HG03103 (cell line): ENCODE measurements around the gene GOLGA2.
"Not testable (repeated sequence)": the region's sequence is repeated elsewhere in the genome, so short reads cannot be mapped to it uniquely, and the experiment has no call there.

ENCODE experiments used
- ATAC-seq: cut with Tn5 transposase; IDR thresholded peaks from one replicate; pipeline ENCODE4 v1.9.1; 2021; ENCODE audit warnings: low read depth; ENCODE audit not compliant: unreplicated experiment

The GOLGA2 gene

DNA sequence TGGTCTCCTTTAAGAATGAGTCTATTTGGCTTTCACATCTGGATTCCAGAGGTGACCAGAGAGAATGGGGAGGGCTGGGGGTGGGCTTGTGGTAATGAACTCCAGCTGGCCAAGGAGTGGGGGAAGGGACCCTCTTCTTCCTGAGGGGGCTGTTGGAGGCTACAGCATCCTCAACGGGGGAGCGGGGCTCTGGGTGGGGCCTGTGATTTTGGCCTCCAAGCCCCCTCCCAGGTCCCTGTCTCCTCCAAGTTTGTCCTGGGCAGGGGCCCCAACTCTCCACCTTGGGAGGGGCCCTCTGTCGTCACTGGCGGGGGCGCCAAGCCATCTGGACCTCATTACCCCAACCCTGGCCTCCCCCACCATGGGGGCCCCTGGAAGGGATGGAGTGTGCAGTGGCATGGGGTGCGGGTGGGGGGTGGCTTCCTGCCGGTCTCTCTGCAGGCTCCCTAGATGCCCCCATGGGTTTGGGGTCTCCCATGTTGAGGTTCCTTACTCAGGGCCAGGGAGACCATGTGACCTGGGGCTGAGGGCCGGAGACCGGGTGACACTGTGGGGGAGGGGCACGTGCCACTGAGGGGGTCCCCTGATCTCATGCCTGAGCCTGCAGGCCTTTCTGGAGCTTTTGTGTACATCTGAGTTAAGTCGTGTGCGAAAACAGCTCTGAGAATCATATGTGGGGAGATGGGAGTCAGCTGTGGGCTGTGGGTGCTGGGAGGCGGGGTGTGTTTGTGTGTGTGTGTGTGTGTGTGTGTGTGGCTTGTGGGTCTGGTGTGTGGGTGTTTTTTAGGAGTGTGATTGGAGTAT is 32.4 kb downstream of the GOLGA2 start:
- no peak for ATAC-seq

DNA sequence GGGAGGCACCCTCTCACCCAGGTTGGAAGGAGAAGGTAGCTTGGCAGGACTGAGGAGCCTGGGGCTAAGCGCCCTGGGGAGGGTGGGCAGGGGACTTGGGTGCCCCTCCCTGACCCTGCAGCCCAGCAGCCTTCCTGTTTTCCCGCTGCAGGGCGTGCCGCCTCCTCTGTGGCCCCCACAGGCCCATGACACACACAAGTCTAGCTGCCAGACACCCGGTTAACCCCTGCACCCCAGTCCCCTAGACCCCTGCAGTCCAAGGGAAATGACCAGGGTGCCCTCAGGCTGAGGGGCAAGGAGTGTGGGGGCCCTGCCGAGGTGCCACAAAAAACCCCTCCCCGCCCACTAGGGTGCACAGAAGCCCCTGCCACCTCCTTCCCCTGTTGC is 33.0 kb downstream of the GOLGA2 start:
- ATAC-seq: no peak

DNA sequence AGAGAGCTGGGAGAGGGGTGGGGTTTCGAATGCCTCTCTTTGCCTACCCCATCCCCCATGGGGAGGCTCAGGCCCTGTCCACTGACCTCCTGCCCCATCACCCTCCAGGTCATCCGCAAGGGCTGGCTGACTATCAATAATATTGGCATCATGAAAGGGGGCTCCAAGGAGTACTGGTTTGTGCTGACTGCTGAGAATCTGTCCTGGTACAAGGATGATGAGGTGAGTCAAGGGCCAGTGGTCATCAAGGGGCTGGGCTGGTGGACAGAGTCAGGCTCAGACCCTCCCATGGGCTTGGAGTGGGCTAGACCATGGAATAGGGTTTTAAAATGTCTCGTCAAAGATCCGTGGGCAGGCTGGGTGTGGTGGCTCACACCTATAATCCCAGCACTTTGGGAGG is 33.7 kb downstream of the GOLGA2 start:
- ATAC-seq: no peak

DNA sequence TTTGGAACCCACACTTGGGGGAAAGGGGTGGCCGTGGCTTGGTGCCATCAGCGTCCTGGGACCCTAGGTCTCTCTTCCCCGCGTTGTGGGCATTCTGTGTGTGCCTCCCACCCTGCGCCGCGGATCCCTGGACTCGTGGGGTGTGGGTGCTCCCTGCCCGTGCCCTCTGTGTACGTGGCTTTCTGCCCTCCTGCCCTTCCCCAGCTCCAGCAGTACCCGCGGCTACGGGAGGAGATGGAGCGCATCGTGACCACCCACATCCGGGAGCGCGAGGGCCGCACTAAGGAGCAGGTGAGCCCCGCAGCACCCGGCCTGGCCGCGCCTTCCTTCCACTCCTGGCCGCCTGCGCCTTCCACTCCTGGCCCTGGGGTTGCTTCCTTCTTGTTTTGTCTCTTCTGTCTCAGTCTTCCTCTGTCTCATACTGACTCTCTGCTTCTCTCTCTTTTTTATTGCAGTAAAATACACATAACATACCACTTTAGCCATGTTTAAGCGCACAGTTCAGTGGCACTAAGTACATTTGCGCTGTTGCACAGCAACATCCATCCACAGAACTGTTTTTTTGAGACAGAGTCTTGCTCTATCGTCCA is 41.9 kb downstream of the GOLGA2 start:
- no peak for ATAC-seq

DNA sequence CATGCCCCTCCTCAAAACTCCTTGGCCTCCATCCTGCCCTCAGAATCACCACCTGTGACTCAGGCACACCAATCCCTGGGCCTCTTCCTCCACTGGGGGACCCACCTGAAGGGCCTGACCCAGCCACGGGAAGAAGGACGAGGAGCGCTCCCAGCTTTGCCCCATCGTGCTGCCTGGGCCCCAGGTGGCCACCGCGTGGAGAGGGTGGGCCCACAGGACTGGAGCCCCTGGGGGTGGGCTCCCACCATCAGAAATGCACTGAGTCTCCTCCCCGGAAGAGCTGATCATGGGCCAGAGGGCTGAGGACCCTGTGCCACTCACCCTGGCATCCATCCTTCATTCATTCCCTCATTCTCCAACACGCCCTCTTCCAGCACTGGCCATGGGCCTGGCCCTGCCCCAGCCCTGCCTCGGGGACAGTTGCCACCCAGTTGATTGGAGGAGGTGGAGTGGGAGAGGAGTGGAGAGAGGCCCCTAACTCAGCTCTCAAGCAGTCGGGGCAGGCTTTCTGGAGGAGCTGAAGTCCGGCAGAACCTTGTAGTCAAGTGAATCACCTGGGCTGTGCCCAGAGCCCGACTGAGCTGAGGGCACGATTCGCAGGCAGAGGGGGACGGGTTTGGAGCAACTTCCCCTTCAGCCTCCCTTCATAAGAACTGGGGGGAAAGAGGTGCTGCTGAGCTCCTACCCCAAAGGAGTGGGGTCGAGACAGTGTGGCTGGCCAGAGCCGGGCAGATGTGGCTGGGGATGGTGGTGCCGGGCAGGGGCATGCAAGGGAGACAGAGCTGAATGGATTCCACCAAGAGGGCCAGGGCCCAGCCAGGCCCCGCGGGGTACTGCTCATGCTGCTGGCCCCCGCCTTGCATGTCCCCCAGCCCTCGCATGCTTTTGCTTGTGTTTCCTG is 43.0 kb downstream of the GOLGA2 start:
- ATAC-seq: no peak

DNA sequence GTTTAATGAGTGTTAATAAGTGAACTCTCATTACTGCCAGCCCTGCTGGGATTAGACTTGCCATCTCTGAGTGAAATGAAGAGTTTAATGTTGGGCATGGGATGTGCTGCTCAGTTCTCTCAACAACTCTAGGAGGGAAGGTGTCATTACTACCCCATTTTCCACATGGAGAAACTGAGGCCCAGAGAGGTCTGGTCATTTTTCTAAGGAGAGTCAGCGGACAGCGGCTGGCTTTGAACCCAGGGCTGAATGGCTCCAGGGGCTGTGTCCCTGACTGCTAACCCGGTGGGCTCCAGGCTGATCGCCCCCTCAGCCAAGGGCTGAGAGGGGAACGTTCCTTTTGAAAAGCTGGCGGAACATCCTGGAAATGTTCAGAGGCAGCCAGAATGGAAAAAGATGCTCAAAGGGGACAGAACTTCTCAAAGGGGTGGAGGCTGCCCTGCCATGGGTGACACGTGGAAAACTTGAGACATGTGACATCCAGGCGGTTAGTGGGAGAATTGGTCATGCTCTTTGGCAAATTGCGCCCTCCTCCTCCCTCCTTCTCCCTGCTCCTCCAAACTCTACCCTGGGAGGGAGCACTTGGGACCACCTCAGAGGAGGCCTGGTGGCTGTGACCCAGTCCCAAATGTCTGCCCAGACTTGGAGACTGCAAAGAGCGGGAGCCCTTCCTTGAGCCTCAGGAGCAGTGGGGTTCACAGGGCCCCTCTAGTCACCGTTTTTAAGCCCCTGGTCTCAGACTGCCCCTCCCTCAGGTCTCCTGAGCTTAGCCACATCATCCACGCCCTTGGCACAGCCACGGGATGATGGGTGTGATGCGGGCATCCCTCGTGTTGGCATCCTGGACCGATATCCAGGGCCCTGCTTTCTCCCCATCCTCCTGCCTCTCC is 43.9 kb downstream of the GOLGA2 start:
- no peak for ATAC-seq

DNA sequence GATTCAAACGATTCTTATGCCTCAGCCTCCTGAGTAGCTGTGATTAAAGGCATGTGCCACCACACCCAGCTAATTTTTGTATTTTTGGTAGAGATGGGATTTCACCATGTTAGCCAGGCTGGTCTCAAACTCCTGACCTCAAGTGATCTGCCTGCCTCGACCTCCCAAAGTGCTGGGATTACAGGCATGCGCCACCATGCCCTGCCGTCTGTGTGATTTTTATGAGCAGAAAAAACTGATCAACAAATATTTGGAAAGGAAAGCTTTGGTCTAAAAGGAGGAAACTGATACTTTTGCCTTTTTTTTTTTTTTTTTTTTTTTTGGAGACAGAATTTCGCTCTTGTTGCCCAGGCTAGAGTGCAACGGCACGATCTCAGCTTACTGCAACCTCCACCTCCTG is 44.9 kb downstream of the GOLGA2 start:
- not testable (repeated sequence) for ATAC-seq

DNA sequence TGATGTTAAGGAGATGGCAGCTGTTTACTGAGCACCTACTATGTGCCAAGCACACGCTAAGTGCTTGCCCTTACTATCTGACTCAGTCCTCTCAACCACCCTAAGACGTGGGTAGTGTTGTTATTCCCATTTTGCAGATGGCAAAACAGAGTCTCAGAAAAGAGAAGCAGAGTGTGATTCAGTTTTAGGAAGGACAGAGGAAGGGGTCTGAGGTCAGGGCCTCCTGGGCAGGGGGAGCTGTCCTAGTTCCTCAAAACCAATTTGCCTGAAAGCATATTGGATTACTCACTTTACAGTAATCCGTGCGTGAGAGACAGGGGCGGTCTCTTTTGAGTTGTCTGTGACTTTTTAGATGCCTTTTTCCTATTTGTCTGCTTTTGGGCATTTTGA is 49.4 kb downstream of the GOLGA2 start:
- no peak for ATAC-seq

DNA sequence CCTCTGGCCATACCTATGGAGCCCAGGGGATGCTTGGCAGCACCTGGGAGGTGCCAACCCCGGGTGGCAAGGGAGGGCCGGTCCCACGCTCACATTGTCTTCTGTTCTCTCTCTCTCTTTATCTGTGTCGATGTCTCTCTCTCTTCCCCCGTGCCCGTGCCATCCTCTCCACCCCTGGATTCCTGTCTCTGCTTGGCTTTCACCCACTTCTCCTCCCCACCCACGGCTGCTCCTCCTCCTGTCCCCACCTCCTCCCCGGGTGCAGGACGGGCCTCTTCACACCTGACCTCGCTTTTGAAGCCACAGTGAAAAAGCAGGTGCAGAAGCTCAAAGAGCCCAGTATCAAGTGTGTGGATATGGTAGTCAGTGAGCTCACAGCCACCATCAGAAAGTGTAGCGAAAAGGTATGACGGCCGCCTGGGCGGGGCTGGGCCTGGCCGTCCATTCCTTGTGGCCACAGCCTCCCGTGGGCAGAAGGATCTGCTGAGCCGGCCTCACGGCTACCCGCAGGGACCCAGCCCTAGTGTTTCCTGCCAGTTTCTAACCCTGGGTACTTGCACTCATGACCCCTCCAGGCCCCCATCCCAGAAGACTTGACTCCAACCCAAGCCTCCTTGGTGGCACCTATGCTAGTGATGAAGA is 49.9 kb downstream of the GOLGA2 start:
- ATAC-seq: no peak

DNA sequence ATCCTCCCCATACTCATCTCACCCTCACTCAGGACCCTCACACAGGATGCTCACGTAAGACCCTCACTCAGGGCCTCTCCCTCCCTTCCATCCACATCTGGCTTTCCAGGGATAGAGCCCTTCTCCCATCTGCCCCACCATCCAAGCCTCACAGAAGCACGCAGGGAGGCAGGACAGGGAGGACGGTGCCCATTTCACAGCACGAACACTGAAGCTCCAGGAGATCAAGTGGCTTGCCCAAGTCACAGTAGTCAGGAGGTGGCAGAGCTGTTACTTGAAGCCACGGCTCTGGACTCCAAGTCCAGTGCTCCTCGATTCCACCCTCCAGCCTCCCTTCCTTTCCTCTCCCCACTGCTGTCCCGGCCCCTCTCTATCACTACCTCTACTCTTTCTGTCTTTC is 50.9 kb downstream of the GOLGA2 start:
- ATAC-seq: no peak

DNA sequence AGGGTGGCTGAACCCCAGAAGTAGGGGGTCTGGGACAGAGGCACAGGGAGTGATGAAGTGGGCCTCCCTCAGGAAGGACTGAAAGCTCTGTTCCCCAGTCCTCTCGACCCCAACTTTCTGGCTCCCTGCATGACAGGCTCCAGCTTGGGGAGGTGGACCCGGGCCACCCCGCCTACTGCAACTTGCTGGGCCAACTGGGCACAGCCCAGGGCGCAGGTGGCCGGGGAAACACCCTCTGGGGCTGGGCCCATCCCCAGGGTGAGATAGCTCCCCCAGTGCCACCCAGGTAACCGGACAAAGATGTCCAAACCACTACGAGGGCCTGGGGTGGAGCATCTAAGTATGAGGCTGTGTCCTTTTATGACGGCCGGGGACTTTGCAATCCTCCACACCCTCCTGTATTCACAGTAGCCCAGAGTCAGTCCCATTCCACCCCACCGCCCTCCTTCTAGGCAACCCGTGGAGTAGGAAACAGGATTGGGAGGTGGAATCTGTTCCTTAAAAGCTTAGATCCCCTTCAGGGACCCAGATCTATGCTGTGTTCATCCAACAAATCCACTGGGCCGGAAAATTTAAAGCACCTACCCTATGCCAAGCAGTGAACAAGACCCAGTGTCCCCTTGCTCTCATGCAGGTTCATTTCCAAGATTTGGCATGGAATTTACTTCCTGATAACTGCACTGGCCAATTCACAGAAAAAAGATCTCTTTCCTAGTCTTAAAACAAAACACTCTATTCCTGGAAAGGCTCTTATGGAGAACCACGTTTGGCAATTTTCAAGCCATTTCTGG is 52.7 kb downstream of the GOLGA2 start:
- ATAC-seq: no peak

DNA sequence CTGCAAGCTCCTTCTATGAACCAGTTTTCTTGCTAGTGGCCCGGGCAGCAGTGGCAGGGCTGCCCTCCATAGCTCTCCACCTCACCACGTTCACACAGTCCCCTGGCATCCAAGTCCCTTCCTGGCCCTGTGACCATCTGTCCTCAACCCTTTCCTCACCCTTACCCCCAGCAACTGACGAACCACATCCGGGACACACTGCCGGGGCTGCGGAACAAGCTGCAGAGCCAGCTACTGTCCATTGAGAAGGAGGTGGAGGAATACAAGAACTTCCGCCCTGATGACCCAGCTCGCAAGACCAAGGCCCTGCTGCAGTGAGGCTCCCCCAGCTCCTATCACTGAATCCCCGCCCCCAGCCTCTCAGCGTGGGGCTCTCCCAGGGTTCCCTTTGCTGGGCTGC is 53.8 kb downstream of the GOLGA2 start:
- no peak for ATAC-seq

DNA sequence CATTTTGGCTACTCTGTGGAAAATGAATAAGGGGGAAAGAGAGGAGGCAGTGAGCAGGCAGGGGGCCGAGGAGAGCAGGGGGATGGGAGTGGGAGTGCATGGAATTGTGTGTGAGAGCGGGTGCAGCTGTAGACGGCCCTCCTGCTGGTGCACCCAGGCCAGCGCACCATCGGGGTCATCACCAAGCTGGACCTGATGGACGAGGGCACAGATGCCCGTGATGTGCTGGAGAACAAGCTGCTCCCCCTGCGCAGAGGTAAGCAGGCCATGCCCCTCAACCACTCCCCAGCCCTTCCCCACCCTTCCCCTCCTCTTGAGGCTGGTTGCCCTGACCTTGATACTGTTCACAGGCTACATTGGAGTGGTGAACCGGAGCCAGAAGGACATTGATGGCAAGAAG is 56.0 kb downstream of the GOLGA2 start:
- ATAC-seq: no peak

DNA sequence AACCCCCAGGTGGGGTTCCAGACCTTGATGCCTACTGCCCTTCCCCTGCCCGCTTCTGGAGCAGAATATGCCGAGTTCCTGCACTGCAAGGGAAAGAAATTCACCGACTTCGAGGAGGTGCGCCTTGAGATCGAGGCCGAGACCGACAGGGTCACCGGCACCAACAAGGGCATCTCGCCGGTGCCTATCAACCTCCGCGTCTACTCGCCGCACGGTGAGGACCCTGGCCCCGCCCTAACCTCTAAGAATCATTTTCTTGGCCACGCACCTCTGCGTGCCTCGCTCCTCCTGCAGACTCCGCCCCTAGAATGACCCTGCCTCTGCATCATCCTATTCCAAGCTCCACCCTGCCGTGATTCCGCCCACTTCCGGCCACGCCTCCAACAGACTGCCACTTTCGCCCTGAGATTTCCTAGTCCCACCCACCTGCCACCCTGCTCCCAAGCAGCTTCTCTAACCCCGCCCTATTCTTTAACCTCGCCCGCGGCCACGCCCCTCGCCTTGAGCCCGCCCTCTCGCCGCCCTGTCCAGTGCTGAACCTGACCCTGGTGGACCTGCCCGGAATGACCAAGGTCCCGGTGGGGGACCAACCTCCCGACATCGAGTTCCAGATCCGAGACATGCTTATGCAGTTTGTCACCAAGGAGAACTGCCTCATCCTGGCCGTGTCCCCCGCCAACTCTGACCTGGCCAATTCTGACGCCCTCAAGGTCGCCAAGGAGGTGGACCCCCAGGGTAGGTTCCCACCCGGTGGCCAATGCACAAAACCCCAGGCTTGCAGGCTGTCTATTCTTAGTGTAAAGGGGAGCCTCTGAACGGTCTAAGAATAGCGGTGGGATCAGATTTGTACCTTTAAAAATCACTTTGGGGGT is 57.1 kb downstream of the GOLGA2 start:
- ATAC-seq: peak; percentile 84

DNA sequence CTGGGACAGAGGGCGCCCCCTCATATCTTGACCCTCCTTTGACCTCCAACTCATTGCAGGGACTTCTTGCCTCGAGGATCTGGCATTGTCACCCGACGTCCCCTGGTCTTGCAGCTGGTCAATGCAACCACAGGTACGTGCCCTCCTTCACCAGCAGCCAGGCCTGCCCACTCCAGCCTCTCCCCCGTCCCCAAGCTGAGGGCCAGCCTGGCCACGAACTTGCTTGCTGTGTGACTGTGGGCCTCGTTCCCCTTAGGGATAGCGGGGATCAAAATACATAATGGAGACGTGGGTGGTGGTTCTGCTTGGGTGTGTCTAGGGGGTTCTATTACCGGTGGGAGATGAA is 57.7 kb downstream of the GOLGA2 start:
- ATAC-seq: no peak

DNA sequence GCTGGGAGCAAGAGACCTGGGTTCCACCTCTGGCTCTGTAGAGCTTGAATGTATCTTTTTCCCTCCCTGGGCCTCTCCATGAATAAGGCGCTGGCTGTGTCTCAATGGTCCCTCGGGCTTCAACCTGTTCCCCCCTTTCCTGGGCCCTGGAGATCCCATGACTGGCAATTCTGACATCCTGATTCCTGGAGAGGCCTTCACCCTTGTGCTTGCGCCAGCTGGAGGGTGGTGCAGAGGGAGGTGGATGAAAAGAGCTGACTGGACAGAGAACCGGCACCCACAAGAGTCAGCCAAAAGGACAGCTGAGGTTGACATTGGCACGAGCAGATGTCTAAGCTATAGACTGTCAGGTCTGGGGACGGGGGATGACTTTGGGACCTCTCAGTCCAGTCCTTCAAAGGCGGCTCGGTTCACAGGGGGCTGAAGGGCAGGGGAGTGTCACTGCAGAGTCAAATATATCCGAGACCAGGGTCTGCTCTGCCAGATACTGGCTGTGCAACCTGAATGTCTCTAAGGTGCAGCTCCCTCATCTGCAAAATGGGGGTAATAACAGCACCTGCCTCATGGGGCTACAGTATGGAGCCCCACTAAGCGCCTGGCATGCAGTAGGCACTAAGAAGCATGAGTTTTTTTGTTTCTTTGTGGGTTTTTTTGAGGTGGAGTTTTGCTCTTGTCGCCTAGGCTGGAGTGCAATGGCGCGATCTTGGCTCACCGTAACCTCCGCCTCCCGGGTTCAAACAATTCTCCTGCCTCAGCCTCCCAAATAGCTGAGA is 58.8 kb downstream of the GOLGA2 start:
- no peak for ATAC-seq

DNA sequence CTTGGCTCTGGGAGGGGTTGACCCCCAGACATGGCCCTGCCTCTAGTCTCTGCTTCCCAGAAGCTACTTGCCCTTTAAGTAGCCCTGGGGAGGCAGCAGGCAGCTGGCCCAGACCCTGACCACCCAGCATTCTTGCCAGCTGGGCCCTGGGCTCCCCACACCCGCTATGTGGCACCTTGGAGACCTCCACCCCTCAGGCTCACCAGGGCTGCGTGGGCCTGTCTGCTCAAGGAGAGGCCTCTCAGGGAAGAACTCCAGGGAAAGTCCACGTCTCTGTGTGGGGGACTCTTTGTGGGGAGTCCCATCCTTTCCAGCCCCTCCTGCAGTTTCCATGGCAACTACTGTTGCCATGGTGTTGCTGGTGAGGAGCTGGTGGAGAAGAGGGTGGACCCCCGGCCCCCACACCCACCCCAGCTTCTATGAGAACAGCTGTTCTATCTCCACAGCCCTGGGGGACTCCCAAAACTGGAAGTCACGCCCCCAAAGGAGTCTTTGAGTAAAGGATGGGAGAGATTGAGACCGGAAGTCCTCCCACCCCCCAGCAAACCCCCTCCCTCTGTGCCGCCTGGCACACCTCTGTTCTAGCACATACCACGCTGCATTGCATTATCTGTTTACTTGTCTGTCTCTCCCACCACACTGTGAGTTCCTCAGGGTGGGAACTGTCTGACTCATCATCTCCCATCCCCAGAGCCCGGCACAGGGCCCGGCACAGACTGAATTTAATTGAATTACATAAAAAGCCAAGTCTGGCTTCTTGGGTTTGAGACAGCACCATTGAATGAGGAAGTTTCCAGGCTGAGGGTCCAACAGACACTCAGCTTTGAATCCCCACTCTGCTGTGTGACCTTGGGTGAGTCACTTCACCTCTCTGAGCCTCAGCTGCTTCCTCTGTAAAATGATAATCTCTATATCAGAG is 60.1 kb downstream of the GOLGA2 start:
- no peak for ATAC-seq
